ENCODE measurements around the gene TMTC3. TPM values are rescaled to one million over a fixed set of nuclear protein-coding genes. Genes with fewer than 3 reads are reported as not detected.

TMTC3 gene
- total RNA-seq, 1 donor from 2014 or later, result 23.5 TPM

DNA sequence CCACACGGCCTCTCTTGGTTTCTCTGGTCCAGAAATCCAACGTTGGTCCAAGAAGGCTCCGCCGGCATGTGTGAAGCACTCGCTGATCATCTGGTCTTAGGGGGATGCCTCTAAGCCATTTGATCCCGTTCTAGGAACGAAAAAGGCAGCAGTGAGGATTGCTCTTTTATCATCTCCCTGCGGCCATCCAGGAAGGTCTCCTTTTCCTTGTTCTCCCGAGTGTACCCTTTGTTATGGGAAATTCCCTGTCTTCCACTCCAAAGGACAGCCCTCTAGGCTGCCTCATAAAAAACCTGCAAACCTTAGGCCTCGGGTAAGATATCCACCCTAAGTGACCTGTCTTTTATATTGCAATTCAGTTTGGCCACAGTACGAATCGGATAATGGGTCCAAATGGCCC lies 85.8 kb downstream of the TMTC3 start:
- no peaks in the 10 kb centered on the region for H3K4me1 ChIP-seq
- TF ChIP-seq, protein P1, sequence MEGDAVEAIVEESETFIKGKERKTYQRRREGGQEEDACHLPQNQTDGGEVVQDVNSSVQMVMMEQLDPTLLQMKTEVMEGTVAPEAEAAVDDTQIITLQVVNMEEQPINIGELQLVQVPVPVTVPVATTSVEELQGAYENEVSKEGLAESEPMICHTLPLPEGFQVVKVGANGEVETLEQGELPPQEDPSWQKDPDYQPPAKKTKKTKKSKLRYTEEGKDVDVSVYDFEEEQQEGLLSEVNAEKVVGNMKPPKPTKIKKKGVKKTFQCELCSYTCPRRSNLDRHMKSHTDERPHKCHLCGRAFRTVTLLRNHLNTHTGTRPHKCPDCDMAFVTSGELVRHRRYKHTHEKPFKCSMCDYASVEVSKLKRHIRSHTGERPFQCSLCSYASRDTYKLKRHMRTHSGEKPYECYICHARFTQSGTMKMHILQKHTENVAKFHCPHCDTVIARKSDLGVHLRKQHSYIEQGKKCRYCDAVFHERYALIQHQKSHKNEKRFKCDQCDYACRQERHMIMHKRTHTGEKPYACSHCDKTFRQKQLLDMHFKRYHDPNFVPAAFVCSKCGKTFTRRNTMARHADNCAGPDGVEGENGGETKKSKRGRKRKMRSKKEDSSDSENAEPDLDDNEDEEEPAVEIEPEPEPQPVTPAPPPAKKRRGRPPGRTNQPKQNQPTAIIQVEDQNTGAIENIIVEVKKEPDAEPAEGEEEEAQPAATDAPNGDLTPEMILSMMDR (IDR thresholded peaks at IDR 0.05), result no peak
- ATAC-seq, result no peak
- no peak overlapping the region for H3K4me3 ChIP-seq
- intact Hi-C loops (cut with DNase I), result no loop called here
- no peak overlapping the region for H3K27ac ChIP-seq
- no peaks in the 10 kb centered on the region for H3K27me3 ChIP-seq
- H3K9me3 ChIP-seq, result no peaks in the 10 kb centered on the region
- H3K36me3 ChIP-seq, result no peaks in the 10 kb centered on the region
- no peak for DNase-seq

DNA sequence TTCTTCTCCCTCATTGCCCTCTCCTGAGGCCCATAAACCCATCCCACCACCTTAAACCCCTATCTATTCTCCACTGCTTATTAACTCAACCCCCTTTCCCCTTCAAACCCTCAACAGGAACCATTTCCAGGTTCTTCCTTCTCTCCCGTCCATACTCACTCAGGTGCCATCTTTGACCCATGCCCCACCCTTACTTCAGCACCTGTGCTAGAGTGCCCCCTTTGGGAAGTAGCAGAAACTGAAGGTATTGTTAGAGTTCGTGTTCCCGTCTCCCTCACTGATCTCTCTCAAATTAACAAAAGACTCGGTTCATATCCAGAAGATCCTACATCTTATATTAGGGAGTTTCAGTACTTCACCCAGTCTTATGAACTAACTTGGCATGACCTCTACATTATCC lies 86.6 kb downstream of the TMTC3 start:
- Histone ChIP-seq H3K4me3 (no peak overlapping the region), H3K36me3 (no peaks in the 10 kb centered on the region), H3K4me1 (no peaks in the 10 kb centered on the region), H3K9me3 (no peaks in the 10 kb centered on the region), H3K27me3 (no peaks in the 10 kb centered on the region), H3K27ac (no peak overlapping the region)
- no peak for ATAC-seq
- intact Hi-C loops (cut with DNase I), result no loop called here
- no peak for DNase-seq
- TF ChIP-seq, protein P1 (IDR thresholded peaks at IDR 0.05), result no peak

DNA sequence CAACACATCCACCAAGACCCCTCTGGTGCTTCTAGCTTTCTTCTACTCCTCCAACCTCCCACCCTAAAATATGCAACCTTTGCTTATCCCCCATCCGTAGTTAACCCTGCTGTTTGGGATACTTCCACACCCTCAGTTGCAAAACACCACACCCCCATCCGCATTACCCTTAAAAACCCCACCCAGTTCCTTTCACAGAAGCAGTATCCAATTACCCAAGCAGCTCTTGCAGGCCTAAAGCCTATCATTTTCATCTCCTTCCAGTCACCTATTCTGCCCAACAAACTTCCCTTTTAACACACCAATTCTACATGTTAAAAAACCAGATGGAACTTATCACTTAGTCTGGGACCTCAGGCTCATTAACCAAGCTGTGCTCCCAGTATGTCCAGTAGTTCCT lies 88.2 kb downstream of the TMTC3 start:
- no peak overlapping the region for H3K4me3 ChIP-seq
- no peak overlapping the region for H3K27ac ChIP-seq
- intact Hi-C loops (cut with DNase I), result no loop called here
- no peak for DNase-seq
- no peaks in the 10 kb centered on the region for H3K27me3 ChIP-seq
- no peaks in the 10 kb centered on the region for H3K4me1 ChIP-seq
- H3K36me3 ChIP-seq, result no peaks in the 10 kb centered on the region
- H3K9me3 ChIP-seq, result no peaks in the 10 kb centered on the region
- TF ChIP-seq, protein P1 (IDR thresholded peaks at IDR 0.05), result no peak
- no peak for ATAC-seq

DNA sequence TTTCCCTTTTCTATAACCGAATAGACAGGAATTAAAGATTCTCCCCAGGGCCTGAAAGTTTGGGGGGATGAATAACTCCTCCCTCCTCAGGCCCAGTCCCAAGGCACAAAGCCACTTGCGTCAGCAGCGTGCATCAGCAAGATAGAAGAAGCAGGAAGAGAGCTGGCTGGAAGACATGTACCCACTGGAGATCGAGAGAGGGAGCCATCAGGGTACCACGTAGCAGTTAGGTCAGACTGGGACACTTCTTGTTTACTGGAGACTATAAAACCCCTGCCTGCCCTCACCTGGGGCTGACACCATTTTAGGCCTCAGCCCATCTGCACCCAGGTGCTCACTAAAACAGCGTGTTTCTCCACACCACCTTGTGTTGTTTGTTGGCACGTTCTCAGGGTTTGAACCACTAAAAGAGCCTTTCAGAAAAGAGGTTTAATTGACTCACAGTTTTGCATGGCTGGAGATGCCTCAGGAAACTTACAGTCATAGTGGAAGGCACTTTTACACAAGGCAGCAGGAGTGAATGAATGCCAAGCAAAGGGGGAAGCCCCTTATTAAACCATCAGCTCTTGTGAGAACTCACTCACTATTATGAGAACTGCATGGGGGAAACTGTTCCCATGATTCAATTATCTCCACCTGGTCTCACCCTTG lies 93.2 kb downstream of the TMTC3 start:
- DNase-seq, result no peak
- no peak for ATAC-seq
- Histone ChIP-seq H3K27me3 (no peaks in the 10 kb centered on the region), H3K4me1 (no peaks in the 10 kb centered on the region), H3K36me3 (no peaks in the 10 kb centered on the region), H3K27ac (no peak overlapping the region), H3K4me3 (no peak overlapping the region), H3K9me3 (no peaks in the 10 kb centered on the region)
- TF ChIP-seq, protein P1 (IDR thresholded peaks at IDR 0.05), result no peak
- intact Hi-C loops (cut with DNase I), result no loop called here

DNA sequence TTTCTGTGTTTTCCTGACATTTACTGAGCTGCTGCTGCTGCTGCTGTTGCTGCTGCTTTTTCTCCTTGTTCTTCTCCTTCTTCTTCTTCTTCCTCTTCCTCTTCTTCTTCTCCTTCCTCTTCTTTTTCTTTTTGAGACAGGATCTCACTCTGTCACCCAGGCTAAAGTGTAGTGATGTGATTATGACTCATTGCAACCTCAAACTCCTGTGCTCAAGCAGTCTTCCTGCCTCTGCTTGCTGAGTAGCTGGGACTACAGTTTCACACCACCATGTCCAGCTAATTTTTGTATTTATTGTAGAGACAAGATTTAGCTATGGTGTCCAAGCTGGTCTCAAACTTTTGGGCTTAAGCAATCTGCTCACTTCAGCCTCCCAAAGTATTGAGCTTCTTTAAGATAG lies 95.8 kb downstream of the TMTC3 start:
- DNase-seq (no peak), ATAC-seq (no peak)
- Histone ChIP-seq H3K4me3 (no peak overlapping the region), H3K36me3 (no peaks in the 10 kb centered on the region), H3K9me3 (no peaks in the 10 kb centered on the region), H3K27me3 (no peaks in the 10 kb centered on the region), H3K4me1 (no peaks in the 10 kb centered on the region), H3K27ac (no peak overlapping the region)
- TF ChIP-seq, protein P1 (IDR thresholded peaks at IDR 0.05), result no peak
- intact Hi-C loops (cut with DNase I), result no loop called here

DNA sequence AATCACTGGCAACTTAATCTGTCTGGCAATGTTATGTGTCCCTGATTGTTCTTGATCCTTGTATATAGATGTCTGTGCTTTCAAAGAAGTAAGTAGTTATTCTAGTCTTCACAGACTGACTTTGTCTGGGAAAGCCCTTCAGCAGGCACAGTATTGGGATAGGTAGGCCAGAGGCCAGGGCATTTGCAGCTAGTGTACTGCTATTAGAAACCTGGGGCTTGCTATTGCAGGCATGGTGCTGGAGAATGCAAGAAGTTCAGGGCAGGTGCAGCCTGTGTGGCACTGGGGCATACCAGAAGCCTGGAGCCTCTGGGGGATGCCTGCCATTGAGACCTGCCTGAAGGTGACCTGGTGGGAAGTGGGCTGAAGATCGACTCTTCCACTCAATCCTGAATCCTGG lies 96.3 kb downstream of the TMTC3 start:
- no peak for DNase-seq
- Histone ChIP-seq H3K27ac (no peak overlapping the region), H3K36me3 (no peaks in the 10 kb centered on the region), H3K9me3 (no peaks in the 10 kb centered on the region), H3K27me3 (no peaks in the 10 kb centered on the region), H3K4me3 (no peak overlapping the region), H3K4me1 (no peaks in the 10 kb centered on the region)
- ATAC-seq, result no peak
- TF ChIP-seq, protein P1 (IDR thresholded peaks at IDR 0.05), result no peak
- intact Hi-C loops (cut with DNase I), result no loop called here
